Fibroblast of lung (primary cell): ENCODE measurements around the gene SEC31B.

Experiments
- CTCF ChIP-seq, 2 donors: IDR thresholded peaks in 1 of 2; conservative IDR thresholded peaks in 1 of 2; 1 replicate in 1 of 2; 2 replicates in 1 of 2; pipeline ENCODE4 v1.5.1; 2011 to 2012; ENCODE audit warnings: low read length in 2 of 2, control low read depth in 1 of 2, inconsistent platforms in 1 of 2, low read depth in 1 of 2, mild to moderate bottlenecking in 1 of 2
- EZH2 ChIP-seq: IDR thresholded peaks from 2 replicates; pipeline ENCODE4 v1.5.1; 2012; ENCODE audit warnings: low read length, control low read depth, mild to moderate bottlenecking; ENCODE audit errors: missing control alignments

- no peak for TF ChIP-seq CTCF (conservative IDR thresholded peaks at IDR 0.05 in 1 of 2, IDR thresholded peaks at IDR 0.05 in 1 of 2; ENCODE audit: low read depth in 1 of 2, low read length in 2 of 2)
- TF ChIP-seq EZH2, result no peak
These were observed 14.5 kb downstream of the SEC31B start for GRCh38 chr10:100505164-100505563.
